MM.1S (cell line): ENCODE measurements around the gene DLG3.

Source experiments
- CTCF ChIP-seq: fragments of 300-600 bp; sonication (generic); IDR thresholded peaks from 2 replicates; pipeline ENCODE4 v1.5.1; 2016; ENCODE audit warnings: antibody characterized with exemption, low read length, mixed read lengths
- EZH2 ChIP-seq: fragments of 300-600 bp; sonication (generic); optimal IDR thresholded peaks from 2 replicates; pipeline ENCODE3; 2017; ENCODE audit warnings: low read depth, mild to moderate bottlenecking, antibody characterized with exemption, low read length, mixed read lengths

GRCh38 chrX:70405003-70405402 lies 39.6 kb upstream of the DLG3 start:
- no peak for TF ChIP-seq CTCF
- TF ChIP-seq EZH2: no peak
